GM19099 (cell line): Measurements from ENCODE around the gene MINDY4.

Experiments used
- POLR2A ChIP-seq: IDR thresholded peaks from 3 replicates; pipeline ENCODE4 v1.6.1; 2011; ENCODE audit warnings: low read depth; ENCODE audit not compliant: insufficient read length; ENCODE audit errors: extremely low read depth

The MINDY4 gene

GRCh38 chr7:30909431-30909830, 138.2 kb downstream of the MINDY4 start:
- no peak for TF ChIP-seq POLR2A

- no peak for TF ChIP-seq POLR2A
These were observed 139.3 kb downstream of the MINDY4 start for GRCh38 chr7:30910411-30911073.

- TF ChIP-seq POLR2A = no peak
These were observed 139.9 kb downstream of the MINDY4 start for GRCh38 chr7:30911133-30911532.

GRCh38 chr7:30911561-30911969, 140.3 kb downstream of the MINDY4 start, which contains the start of gene AQP1:
Gene AQP1 (plus strand): TSS chr7:30911853. CDS start chr7:30911910, 57 bp downstream.
- TF ChIP-seq POLR2A = no peak

- TF ChIP-seq POLR2A = no peak
These were observed 141.0 kb downstream of the MINDY4 start for GRCh38 chr7:30912021-30912730.

- no peak for TF ChIP-seq POLR2A
These were observed 141.4 kb downstream of the MINDY4 start for GRCh38 chr7:30912731-30912985.

GRCh38 chr7:30912986-30913811, 142.0 kb downstream of the MINDY4 start:
- no peak for TF ChIP-seq POLR2A

GRCh38 chr7:30913821-30914515, 142.8 kb downstream of the MINDY4 start:
- no peak for TF ChIP-seq POLR2A

- no peak for TF ChIP-seq POLR2A
These were observed 143.4 kb downstream of the MINDY4 start for GRCh38 chr7:30914596-30914995.

- TF ChIP-seq POLR2A = no peak
These were observed 143.9 kb downstream of the MINDY4 start for GRCh38 chr7:30915005-30915601.

- no peak for TF ChIP-seq POLR2A
These were observed 144.5 kb downstream of the MINDY4 start for GRCh38 chr7:30915751-30916150.

GRCh38 chr7:30916255-30916654, 145.0 kb downstream of the MINDY4 start:
- no peak for TF ChIP-seq POLR2A

- TF ChIP-seq POLR2A = no peak
These were observed 145.6 kb downstream of the MINDY4 start for GRCh38 chr7:30916767-30917166.

- TF ChIP-seq POLR2A = no peak
These were observed 146.1 kb downstream of the MINDY4 start for GRCh38 chr7:30917216-30917893.
